Omental fat pad (tissue), 4 donors: ENCODE results near the gene TADA1. TPM values are rescaled to one million over a fixed set of nuclear protein-coding genes. Genes with fewer than 3 reads are reported as not detected.

Source experiments
- ATAC-seq: fragments of 150-250 bp; one replicate; pipeline ENCODE4 v1.9.1; 2016; ENCODE audit warnings: mild to moderate bottlenecking, moderate library complexity; ENCODE audit not compliant: low FRiP score
- DNase-seq: peaks from one replicate; pipeline ENCODE4 v3.0.0-alpha.2; 2019; ENCODE audit warnings: low spot score
- CTCF ChIP-seq, 3 donors: fragments of 450-650 bp; IDR thresholded peaks; one replicate each; pipeline ENCODE4 v1.5.1; 2016 to 2017; ENCODE audit warnings: antibody characterized with exemption in 3 of 3, mild to moderate bottlenecking in 3 of 3, moderate library complexity in 2 of 3
- total RNA-seq, 4 donors: library from RNA; depleted of rRNA; stranded (reverse); fragments of >200 nt; gene quantifications; one replicate each; pipeline ENCODE4 v1.1.0, GENCODE V29; 2016

The TADA1 gene
- total RNA-seq, 4 donors from 2014 or later = 5.9 to 8.7 (median 6.8) TPM

GRCh38 chr1:166811691-166812090, 64.4 kb downstream of the TADA1 start:
- TF ChIP-seq CTCF (IDR thresholded peaks at IDR 0.05) = no peak
- no peak for DNase-seq
- ATAC-seq = no peak

- no peak for TF ChIP-seq CTCF (IDR thresholded peaks at IDR 0.05)
- DNase-seq (no peak), ATAC-seq (no peak)
Measured at GRCh38 chr1:166808952-166809351, 67.1 kb downstream of the TADA1 start.

Other genes with a start within 250 kb of the TADA1 start
- gene POGK, start 36.8 kb downstream of the TADA1 start, total RNA-seq = 10 to 100 TPM; 22.4 to 41.3 (median 28.3) TPM
- 10 to 100 TPM in 1 of 4 donors, 1 to 10 TPM in 2, not detected in 1; 3.5 to 15.3 (median 6.1) TPM for gene ILDR2, start 99.3 kb upstream of the TADA1 start, total RNA-seq
- under 1 TPM in 1 of 4 donors, not detected in 3; 0.37 TPM for gene MAEL, start 113.0 kb upstream of the TADA1 start, total RNA-seq
- under 1 TPM in 2 of 4 donors, not detected in 2; 0.37 to 0.72 TPM for gene GPA33, start 214.1 kb upstream of the TADA1 start, total RNA-seq
- under 1 TPM; 0.12 to 0.65 (median 0.36) TPM for gene STYXL2, start 217.8 kb upstream of the TADA1 start, total RNA-seq